HepG2 (cell line): ENCODE measurements around the gene TPI1. TPM values are rescaled to one million over a fixed set of nuclear protein-coding genes. Genes with fewer than 3 reads are reported as not detected.

Experiments used
- ATAC-seq: fragments of 200-7000 bp; cut with Tn5 transposase; 3 replicates; pipeline ENCODE4 v1.9.1; 2020; ENCODE audit warnings: mild to moderate bottlenecking, moderate library complexity
- BruUV-seq: library from RNA; stranded (reverse); fragments of 400-500 nt; replicated peaks from 2 replicates; lab custom pipeline; 2021; lab: Mats Ljungman, UMichigan
- CTCF ChIA-PET: fragments of 300-600 bp; formaldehyde crosslinking; extraction: SDS; loops from one replicate; lab custom pipeline; 2021; ENCODE audit warnings: low total read pairs, inconsistent platforms, low intra/inter-chr PET ratio; lab: Yijun Ruan, JAX
- POLR2A ChIA-PET: fragments of 350-600 bp; sonication (Branson Sonifier 250); formaldehyde crosslinking; loops from one replicate; lab custom pipeline; 2020; ENCODE audit warnings: antibody characterized with exemption, inconsistent platforms; lab: Yijun Ruan, JAX
- DNase-seq: peaks from one replicate; pipeline ENCODE4 v3.0.0-alpha.2; 2015; ENCODE audit warnings: low spot score
- FAIRE-seq: peaks from 3 replicates; lab custom pipeline; 2011; peaks lifted over from hg19 to GRCh38; lab: Jason Lieb, UNC
- H2AFZ ChIP-seq: one replicate; pipeline ENCODE4 v1.6.1; 2011; ENCODE audit warnings: low read length, inconsistent platforms
- H3K27ac ChIP-seq: fragments of 300-600 bp; 3 replicates; pipeline ENCODE4 v1.8.0; 2011; ENCODE audit warnings: mixed run types, mild to moderate bottlenecking, mixed read lengths, low read length, inconsistent platforms; ENCODE audit not compliant: insufficient read depth; ENCODE audit errors: extremely low read length
- H3K27me3 ChIP-seq, 2 experiments: fragments of 200-600 bp in 1 of 2; 2 replicates in 1 of 2; 3 replicates in 1 of 2; pipeline versions ENCODE4 v1.6.0 to v1.8.0; 2011; ENCODE audit warnings: low read length in 2 of 2, mild to moderate bottlenecking in 2 of 2, moderate library complexity in 2 of 2, inconsistent platforms in 1 of 2; ENCODE audit not compliant: insufficient read depth in 2 of 2, control insufficient read depth in 1 of 2
- H3K36me3 ChIP-seq, 2 experiments: fragments of 200-600 bp in 1 of 2; replicated peaks in 1 of 2; 2 replicates in 1 of 2; 3 replicates in 1 of 2; pipeline versions ENCODE4 v1.5.1 to v1.8.0; 2011; ENCODE audit warnings: low read length in 2 of 2, inconsistent platforms in 1 of 2; ENCODE audit not compliant: insufficient read depth in 2 of 2, control insufficient read depth in 1 of 2
- H3K4me1 ChIP-seq: 2 replicates; pipeline ENCODE4 v1.5.1; 2012; ENCODE audit warnings: low read length, inconsistent platforms; ENCODE audit not compliant: insufficient read depth
- H3K4me2 ChIP-seq: 2 replicates; pipeline ENCODE4 v1.6.0; 2011; ENCODE audit warnings: low read depth, low read length, inconsistent platforms
- H3K4me3 ChIP-seq, 3 experiments: fragments of 200-600 bp in 1 of 3; sonication (generic), shearing (Covaris generic) in 1 of 3; replicated peaks in 1 of 3; 2 replicates each; pipeline ENCODE4 v1.5.1; 2011 to 2016; ENCODE audit warnings: low read length in 3 of 3, inconsistent platforms in 2 of 3, low read depth in 2 of 3, mild to moderate bottlenecking in 2 of 3, control low read depth in 1 of 3, mixed read lengths in 1 of 3; ENCODE audit not compliant: insufficient read depth in 1 of 3
- H3K79me2 ChIP-seq: one replicate; pipeline ENCODE4 v1.6.1; 2011; ENCODE audit warnings: low read length, inconsistent platforms; ENCODE audit not compliant: insufficient read depth
- H3K9ac ChIP-seq: 2 replicates; pipeline ENCODE4 v1.6.0; 2011; ENCODE audit warnings: mild to moderate bottlenecking, low read depth, low read length, inconsistent platforms; ENCODE audit not compliant: insufficient read depth
- H3K9me3 ChIP-seq: 2 replicates; pipeline ENCODE4 v1.5.1; 2012; ENCODE audit warnings: mild to moderate bottlenecking, low read length
- H4K20me1 ChIP-seq: 2 replicates; pipeline ENCODE4 v1.6.0; 2011; ENCODE audit warnings: inconsistent platforms, mild to moderate bottlenecking, low read length, moderate library complexity; ENCODE audit not compliant: insufficient read depth
- AGO2 ChIP-seq: fragments of 200-400 bp; formaldehyde crosslinking; optimal IDR thresholded peaks from 2 replicates; pipeline ENCODE3; 2017; ENCODE audit warnings: mild to moderate bottlenecking, low read depth, low read length, moderate library complexity
- CENPX ChIP-seq: sonication (generic); formaldehyde crosslinking; IDR thresholded peaks from 2 replicates; pipeline ENCODE4 v1.9.0; 2021; ENCODE audit warnings: mild to moderate bottlenecking, missing genetic modification reagents, moderate library complexity
- HES4 ChIP-seq: sonication (generic); formaldehyde crosslinking; IDR thresholded peaks from 2 replicates; pipeline ENCODE4 v1.9.0; 2021; ENCODE audit warnings: mild to moderate bottlenecking, missing genetic modification reagents, borderline replicate concordance
- HNRNPL ChIP-seq: fragments of 200-400 bp; formaldehyde crosslinking; IDR thresholded peaks from 2 replicates; pipeline ENCODE4 v1.6.1; 2017; ENCODE audit warnings: mild to moderate bottlenecking, low read depth, low read length
- KAT8 ChIP-seq: IDR thresholded peaks from 2 replicates; pipeline ENCODE4 v1.6.1; 2016; ENCODE audit warnings: missing genetic modification reagents, missing compliant biosample characterization
- KLF12 ChIP-seq: sonication (generic); formaldehyde crosslinking; IDR thresholded peaks from 2 replicates; pipeline ENCODE4 v1.4.0; 2020; ENCODE audit warnings: missing genetic modification reagents, borderline replicate concordance
- ZBTB42 ChIP-seq: sonication (generic); formaldehyde crosslinking; IDR thresholded peaks from 2 replicates; pipeline ENCODE4 v1.5.0; 2020; ENCODE audit warnings: mild to moderate bottlenecking, missing genetic modification reagents
- ZNF232 ChIP-seq: sonication (generic); formaldehyde crosslinking; IDR thresholded peaks from 2 replicates; pipeline ENCODE4 v1.4.0; 2020; ENCODE audit warnings: missing genetic modification reagents, borderline replicate concordance
- ZNF552 ChIP-seq: sonication (generic); formaldehyde crosslinking; IDR thresholded peaks from 2 replicates; pipeline ENCODE4 v1.9.0; 2022; ENCODE audit warnings: missing genetic modification reagents, mild to moderate bottlenecking, borderline replicate concordance
- ZNF605 ChIP-seq: sonication (generic); formaldehyde crosslinking; IDR thresholded peaks from 2 replicates; pipeline ENCODE4 v1.8.0; 2022; ENCODE audit warnings: mild to moderate bottlenecking, missing genetic modification reagents
- ZNF660 ChIP-seq: sonication (generic); formaldehyde crosslinking; IDR thresholded peaks from 2 replicates; pipeline ENCODE4 v1.5.1; 2020; ENCODE audit warnings: mild to moderate bottlenecking, low read depth, missing genetic modification reagents, borderline replicate concordance
- WGBS: methylation state at CpG from one replicate; pipeline ENCODE4 v1.1.6; 2017; ENCODE audit warnings: low lambda C conversion rate; 5-methylcytosine and 5-hydroxymethylcytosine counted together
- in situ Hi-C: cut with HindIII; loops from 2 replicates; pipeline ENCODE4 v1.10.0; 2017; ENCODE audit warnings: low pct_unique_long_range_greater_than_20kb; ENCODE audit not compliant: extremely low pct_ligation_motif_present
- intact Hi-C: fragments of 100-400 bp; cut with micrococcal nuclease; formaldehyde crosslinking; loops from one replicate; pipeline ENCODE4 v1.10.0; 2022; ENCODE audit not compliant: unreplicated experiment
- polyA plus RNA-seq, 8 experiments: library from polyadenylated mRNA; depleted of rRNA in 3 of 8; stranded (reverse) in 7 of 8; unstranded in 1 of 8; fragments of >200 nt; fragmentation: Illumina TruSeq in 4 of 8; extraction: Trizol in 4 of 8; gene quantifications; 2 replicates each; pipeline versions ENCODE4 v1.2.1 to v1.2.3, GENCODE V29; 2011 to 2016; ENCODE audit warnings: low read depth in 4 of 8, missing spikeins in 1 of 8, mixed read lengths in 1 of 8; ENCODE audit not compliant: insufficient read depth in 1 of 8
- total RNA-seq, 5 experiments: library from RNA; depleted of rRNA; stranded (reverse); fragments of >200 nt; fragmentation: Illumina TruSeq; extraction: Trizol; gene quantifications; 2 replicates each; pipeline ENCODE4 v1.2.3, GENCODE V29; 2016; ENCODE audit warnings: low read depth in 1 of 5
- TF ChIP-seq, protein P1 (sequence below), 2 experiments: sonication (generic) in 1 of 2; formaldehyde crosslinking in 1 of 2; IDR thresholded peaks; 2 replicates each; pipeline versions ENCODE4 v1.4.0 to v1.6.1; 2018 to 2020; ENCODE audit warnings: missing genetic modification reagents in 2 of 2, borderline replicate concordance in 1 of 2, low read depth in 1 of 2, mild to moderate bottlenecking in 1 of 2, missing biosample characterization in 1 of 2

TPI1 gene
- total and polyA plus RNA-seq, 2 of the 13 experiments (the other 11 are each of a cell fraction or from before 2014, with no cell fraction given), result 945 to 2,535 TPM

DNA sequence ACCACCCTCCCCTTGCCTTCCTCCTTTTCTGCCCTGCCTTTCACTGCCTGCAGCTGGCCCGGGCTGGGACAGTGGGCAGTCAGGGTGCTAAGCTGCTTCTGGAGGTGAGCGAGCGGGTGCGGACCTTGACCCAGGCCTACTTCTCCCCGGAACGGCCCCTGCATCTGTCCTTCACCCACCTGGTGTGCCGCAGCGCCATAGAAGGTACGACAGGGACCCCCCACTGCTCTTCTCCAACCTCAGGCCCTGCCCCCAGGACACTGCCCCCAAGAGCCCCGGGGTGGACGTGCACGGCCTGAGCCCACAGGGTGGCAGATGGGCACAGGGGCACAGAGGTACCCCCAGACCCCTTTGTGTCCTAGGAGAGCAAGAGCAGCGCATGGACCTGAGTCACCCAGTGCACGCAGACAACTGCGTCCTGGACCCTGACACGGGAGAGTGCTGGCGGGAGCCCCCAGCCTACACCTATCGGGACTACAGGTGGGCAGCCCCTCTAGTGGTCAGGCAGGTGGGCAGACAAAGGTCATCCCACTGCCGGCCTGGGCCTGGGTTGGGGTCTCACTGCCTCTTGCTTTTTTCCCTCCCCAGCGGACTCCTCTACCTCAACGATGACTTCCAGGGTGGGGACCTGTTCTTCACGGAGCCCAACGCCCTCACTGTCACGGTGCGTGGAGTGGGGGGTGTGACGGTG is 29.8 kb upstream of the TPI1 start:
- H3K79me2 ChIP-seq, result no peaks in the 10 kb centered on the region
- TF ChIP-seq CENPX (no peak), AGO2 (peak; percentile 17), KLF12 (CRISPR knock-in tag) (no peak), KAT8 (no peak), ZNF552 (CRISPR knock-in tag) (no peak), ZBTB42 (CRISPR knock-in tag) (no peak), HNRNPL (0 out of 2 replicates have a peak, but pooled peaks have one; percentile 40), HES4 (no peak), ZNF605 (no peak), ZNF232 (CRISPR knock-in tag) (no peak), ZNF660 (CRISPR knock-in tag) (no peak)
- TF ChIP-seq, protein P1, sequence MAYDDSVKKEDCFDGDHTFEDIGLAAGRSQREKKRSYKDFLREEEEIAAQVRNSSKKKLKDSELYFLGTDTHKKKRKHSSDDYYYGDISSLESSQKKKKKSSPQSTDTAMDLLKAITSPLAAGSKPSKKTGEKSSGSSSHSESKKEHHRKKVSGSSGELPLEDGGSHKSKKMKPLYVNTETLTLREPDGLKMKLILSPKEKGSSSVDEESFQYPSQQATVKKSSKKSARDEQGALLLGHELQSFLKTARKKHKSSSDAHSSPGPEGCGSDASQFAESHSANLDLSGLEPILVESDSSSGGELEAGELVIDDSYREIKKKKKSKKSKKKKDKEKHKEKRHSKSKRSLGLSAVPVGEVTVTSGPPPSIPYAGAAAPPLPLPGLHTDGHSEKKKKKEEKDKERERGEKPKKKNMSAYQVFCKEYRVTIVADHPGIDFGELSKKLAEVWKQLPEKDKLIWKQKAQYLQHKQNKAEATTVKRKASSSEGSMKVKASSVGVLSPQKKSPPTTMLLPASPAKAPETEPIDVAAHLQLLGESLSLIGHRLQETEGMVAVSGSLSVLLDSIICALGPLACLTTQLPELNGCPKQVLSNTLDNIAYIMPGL (CRISPR knock-in tag; IDR thresholded peaks at IDR 0.05; ENCODE audit: borderline replicate concordance in 1 of 2, low read depth in 1 of 2), result no peak
- TF ChIP-seq, all 625 proteins: peak for 2
- FAIRE-seq (no peak), ATAC-seq (no peak), DNase-seq (no peak)
- no peak overlapping the region for H3K9ac ChIP-seq
- ChIA-PET CTCF (no interaction called here), POLR2A (interaction anchor here (2.7 kb wide), 1 partner anchor 14 kb away, joined by 13 read pairs; the partner anchor contains the start of genes CDCA3 and USP5)
- intact Hi-C loops, result no loop called here
- BruUV-seq, result no TSS peak
- no peak overlapping the region for H3K4me3 ChIP-seq
- no peak overlapping the region for H3K4me2 ChIP-seq
- H3K4me1 ChIP-seq, result no peaks in the 10 kb centered on the region
- H3K27ac ChIP-seq, result no peak overlapping the region
- in situ Hi-C loops, result no loop called here
- H3K36me3 ChIP-seq, result peaks cover 12 to 30% of the 10 kb centered on the region in 2 experiments; a peak in 4 of 5 replicates
- WGBS, result 100% methylated on average over 7 of the region's 26 CpGs
- H3K9me3 ChIP-seq, result no peaks in the 10 kb centered on the region
- no peaks in the 10 kb centered on the region for H4K20me1 ChIP-seq
- no peaks in the 10 kb centered on the region for H3K27me3 ChIP-seq
- H2AFZ ChIP-seq, result no peak overlapping the region
